ENCODE data around the gene CDK11A. TPM values are rescaled to one million over a fixed set of nuclear protein-coding genes. Genes with fewer than 3 reads are reported as not detected.
A peak's percentile ranks its signal among the peaks of the same experiment; 100 is the strongest.
"Not testable (repeated sequence)": the region's sequence is repeated elsewhere in the genome, so short reads cannot be mapped to it uniquely, and the experiment has no call there.

Gene CDK11A
- total RNA-seq, 1 donor, result 9.8 TPM

DNA sequence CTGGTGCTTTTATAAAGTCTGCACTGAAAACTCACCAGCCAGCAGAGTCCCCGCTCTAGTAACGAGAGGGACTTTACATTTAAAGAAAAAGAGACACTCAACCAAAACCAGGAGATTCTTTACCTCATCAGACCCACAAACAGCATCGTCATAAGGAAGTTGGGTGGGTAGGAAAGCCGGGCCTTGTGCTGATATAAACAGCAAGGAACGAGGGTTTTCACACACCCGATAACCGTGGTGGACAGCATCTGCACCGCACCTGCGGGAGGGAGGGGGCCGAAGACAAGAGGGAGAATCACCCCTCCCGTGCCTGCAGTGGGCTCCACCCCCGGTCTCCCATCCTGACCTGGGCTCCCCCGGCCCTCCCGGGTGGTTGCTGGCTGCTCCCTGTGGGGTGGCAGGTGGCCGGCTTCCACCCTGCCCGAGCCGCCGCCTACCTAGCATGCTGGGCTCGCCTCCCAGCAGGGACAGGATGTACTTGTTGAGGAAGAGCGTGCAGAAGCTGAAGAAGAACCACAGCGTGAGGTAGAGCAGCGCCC is 14.7 kb upstream of the CDK11A start:
- not testable (repeated sequence) for H3K4me3 ChIP-seq (ENCODE audit: low read depth, low read length); DNase-seq (ENCODE audit: low read depth)

- H3K4me3 ChIP-seq (ENCODE audit: low read depth, low read length); DNase-seq (ENCODE audit: low read depth): not testable (repeated sequence)
Measured at GRCh38 chr1:1737675-1738590, 13.8 kb upstream of the CDK11A start.

GRCh38 chr1:1732381-1732780 is 8.2 kb upstream of the CDK11A start:
- no peak for TF ChIP-seq CTCF (IDR thresholded peaks at IDR 0.05; ENCODE audit: insufficient read depth, low read length)
- no peak overlapping the region for H3K4me3 ChIP-seq (ENCODE audit: low read depth, low read length)
- DNase-seq (ENCODE audit: low read depth), result no peak

DNA sequence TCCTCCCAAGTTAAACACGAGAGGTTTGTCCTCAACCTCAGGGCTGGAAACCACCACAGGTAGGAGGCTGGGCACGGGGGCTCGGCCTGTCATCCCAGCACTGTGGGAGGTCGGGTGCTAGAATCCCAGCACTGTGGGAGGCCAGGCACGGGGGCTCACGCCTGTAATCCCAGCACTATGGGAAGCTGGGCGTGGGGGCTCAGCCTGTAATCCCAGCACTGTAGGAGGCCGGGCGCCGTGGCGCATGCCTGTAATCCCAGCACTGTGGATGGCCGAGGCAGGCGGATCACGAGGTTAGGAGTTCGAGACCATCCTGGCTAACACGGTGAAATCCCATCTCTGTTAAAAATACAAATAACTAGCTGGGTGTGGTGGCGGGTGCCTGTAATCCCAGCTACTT is 6.7 kb upstream of the CDK11A start:
- no peak overlapping the region for H3K4me3 ChIP-seq (ENCODE audit: low read depth, low read length)
- no peak for TF ChIP-seq CTCF (IDR thresholded peaks at IDR 0.05; ENCODE audit: insufficient read depth, low read length)
- DNase-seq (ENCODE audit: low read depth), result no peak

DNA sequence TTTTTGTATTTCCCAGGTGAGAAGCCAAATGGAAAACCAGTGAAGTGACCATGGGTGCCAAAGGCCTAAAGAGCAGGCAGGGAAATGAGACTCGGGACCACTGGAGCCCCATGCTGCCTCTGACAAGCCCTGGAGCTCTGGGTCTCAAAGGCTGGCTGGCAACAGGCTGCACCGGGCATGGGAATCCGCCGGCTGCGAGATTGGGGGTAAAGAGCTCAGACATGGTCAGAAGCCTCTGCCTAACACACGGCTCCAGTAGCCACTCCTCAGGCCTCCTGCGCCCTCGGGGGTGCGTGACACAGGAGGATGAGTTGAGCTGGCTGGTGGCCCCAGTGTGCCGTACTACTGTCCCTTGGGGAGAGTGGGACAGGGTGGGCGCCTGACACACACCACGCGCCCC is 6.1 kb upstream of the CDK11A start:
- not testable (repeated sequence) for DNase-seq (ENCODE audit: low read depth); H3K4me3 ChIP-seq (ENCODE audit: low read depth, low read length)

DNA sequence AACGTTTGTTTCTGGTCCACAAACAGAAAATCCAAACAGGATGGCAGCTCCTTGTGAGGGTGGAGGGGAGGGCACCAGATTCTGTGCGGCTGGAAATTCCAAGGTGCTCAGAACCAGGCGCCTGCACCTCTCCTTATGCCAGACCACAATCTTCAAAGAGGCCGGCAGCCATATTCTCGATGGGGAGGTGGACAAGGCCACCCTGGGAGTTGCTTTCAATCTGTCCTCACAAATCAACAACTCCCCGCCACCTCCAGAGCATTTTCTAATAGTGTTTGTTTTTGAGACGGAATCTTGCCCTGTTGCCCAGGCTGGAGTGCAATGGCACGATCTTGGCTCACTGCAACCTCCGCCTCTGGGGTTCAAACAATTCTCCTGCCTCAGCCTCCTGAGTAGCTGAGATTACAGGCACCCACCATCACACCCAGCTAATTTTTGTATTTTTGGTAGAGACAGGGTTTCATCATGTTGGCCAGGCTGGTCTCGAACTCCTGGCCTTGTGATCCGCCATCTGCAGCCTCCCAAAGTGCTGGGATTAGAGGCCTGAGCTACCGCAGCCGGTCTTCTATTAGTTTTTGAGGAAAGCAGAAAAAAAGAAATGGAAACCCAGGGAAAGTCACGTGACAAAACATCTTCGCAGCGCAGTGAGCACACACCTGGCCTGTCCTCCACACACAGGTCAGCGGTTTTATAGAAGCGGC is 5.1 kb upstream of the CDK11A start:
- not testable (repeated sequence) for DNase-seq (ENCODE audit: low read depth); H3K4me3 ChIP-seq (ENCODE audit: low read depth, low read length)

DNA sequence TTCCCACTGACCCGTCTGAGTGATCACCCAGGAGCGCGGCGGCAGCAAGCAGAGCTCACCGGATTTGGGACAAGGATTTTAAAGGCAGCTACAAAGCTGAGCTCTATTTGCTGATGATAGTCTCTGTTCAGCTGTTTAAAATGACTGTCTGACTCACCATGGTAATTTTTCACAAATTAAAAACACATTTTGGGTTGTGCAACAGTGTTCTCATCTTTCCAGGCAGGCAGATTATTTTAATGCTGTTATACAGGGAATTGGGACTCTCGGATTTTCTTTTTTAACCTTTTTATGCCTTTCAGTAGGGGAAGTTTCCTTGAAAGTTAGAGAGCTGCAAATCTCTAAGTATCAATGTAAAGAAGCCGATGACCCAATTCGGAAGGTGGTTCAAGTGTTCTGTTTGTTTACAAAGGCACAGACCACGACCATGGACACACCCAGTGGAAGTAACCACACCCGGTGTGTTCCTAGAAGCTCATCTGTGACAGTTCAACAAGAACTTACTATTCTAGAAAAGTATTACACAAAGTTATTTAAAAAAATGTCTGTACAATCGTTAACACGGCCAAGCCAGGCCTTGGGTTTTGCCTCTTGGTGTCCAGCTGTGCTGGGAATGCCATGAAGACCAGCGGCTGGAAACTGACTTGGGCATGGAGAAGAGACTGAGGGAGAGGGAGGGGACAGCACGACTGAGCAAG is 4.3 kb upstream of the CDK11A start:
- peak; percentile 84 for DNase-seq (ENCODE audit: low read depth)
- not testable (repeated sequence) for H3K4me3 ChIP-seq (ENCODE audit: low read depth, low read length)

- DNase-seq (ENCODE audit: low read depth); H3K4me3 ChIP-seq (ENCODE audit: low read depth, low read length): not testable (repeated sequence)
Measured at GRCh38 chr1:1727131-1727651, 3.0 kb upstream of the CDK11A start.

DNA sequence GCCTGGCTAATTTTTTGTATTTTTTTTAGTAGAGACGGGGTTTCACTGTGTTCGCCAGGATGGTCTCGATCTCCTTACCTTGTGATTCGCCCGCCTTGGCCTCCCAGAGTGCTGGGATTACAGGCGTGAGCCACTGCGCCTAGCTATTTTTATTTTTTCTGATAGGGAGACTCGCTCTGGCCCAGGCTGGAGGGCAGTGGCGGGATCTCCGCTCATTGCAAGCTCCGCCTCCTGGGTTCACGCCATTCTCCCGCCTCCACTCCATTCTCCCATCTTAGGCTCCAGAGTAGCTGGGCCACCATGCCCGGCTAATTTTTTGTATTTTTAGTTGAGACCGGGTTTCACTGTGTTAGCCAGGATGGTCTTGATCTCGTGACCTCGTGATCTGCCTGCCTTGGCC is 1.9 kb upstream of the CDK11A start:
- not testable (repeated sequence) for DNase-seq (ENCODE audit: low read depth); H3K4me3 ChIP-seq (ENCODE audit: low read depth, low read length)

- TF ChIP-seq CTCF (IDR thresholded peaks at IDR 0.05; ENCODE audit: insufficient read depth, low read length), result no peak
- DNase-seq (ENCODE audit: low read depth), result no peak
- H3K4me3 ChIP-seq (ENCODE audit: low read depth, low read length), result no peak overlapping the region
Measured at GRCh38 chr1:1721201-1721600, 3.0 kb downstream of the CDK11A start.

DNA sequence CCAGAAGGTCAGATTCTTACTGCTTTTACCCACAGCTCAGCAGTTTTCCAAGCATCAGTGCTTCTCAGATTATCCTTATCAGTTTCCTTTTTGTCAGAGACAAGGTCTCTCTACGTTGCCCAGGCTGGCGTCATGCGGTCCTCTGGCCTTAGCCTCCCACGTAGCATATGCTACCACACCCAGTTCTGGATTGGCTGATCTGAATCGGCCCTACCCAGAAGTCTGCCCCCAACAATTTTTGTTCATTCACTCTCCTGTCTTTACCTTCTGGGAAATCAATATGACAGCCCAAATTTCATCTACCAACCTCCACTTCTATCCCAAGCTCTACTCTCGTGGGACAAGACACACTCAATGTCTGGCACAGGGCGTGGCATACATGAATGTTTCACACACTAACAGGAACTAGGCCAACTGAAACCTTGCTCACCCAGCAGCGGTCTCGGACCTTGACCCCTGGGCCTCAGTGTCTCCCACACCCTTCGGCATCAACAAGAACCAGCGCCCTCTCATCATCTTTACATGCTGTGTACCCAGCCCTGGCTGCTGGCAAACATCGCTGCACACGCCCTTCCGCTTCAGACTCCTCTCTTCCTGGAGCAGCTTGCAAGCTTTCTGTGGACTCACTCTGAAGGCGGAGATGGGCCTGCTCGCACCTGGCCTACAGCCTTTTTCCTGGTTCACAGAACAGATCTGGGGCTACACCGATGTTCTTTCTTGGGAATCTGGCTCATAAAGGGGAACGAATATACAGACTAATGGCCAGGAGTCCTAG is 8.9 kb downstream of the CDK11A start:
- H3K4me3 ChIP-seq (ENCODE audit: low read depth, low read length); DNase-seq (ENCODE audit: low read depth): not testable (repeated sequence)

DNA sequence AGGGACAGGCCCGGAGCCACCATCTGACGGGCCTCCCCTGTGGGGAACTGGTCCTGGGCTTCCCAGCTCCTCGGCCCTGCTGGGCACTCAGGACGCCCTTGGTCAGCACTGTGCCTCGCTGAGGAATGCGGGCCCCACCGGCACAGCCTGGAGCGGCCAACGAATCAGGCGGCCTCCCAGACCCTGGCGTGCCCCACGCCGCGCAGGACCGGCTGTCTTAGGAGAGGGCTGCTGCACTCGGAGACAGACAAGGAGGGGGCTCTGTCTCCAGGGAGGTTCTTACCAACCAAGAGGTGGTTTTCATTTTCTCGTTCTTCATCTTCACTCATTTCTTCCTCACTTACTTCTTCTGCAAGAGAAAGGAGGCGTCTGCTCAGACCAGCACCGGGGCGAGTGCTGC is 16.3 kb downstream of the CDK11A start:
- not testable (repeated sequence) for DNase-seq (ENCODE audit: low read depth); H3K4me3 ChIP-seq (ENCODE audit: low read depth, low read length)

DNA sequence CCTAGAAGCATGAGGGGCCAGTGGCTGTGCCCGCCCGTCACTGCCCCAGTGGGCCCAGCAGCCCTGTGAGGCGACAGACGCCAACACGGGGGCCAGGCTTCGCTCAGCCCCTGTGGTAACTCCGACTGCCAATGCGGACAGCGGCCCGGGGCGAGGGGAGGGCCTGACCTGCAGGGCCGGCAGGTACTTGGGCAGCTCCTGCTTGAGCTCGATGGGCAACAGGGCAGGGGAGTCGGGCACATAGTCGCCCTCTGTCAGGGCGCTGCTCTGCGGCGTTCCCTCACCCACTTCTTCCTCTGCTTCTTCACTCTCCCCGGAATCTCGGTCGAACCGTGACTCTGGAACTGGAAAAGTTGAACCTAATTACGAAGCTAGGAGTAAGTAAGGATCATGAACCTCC is 16.9 kb downstream of the CDK11A start:
- DNase-seq (ENCODE audit: low read depth); H3K4me3 ChIP-seq (ENCODE audit: low read depth, low read length): not testable (repeated sequence)

- H3K4me3 ChIP-seq (ENCODE audit: low read depth, low read length); DNase-seq (ENCODE audit: low read depth): not testable (repeated sequence)
Measured at GRCh38 chr1:1705623-1706022, 18.5 kb downstream of the CDK11A start.

Data from fibroblast of the aortic adventitia (primary cell).